ENCODE results near the gene TTC28. TPM values are rescaled to one million over a fixed set of nuclear protein-coding genes. Genes with fewer than 3 reads are reported as not detected.

TTC28 gene
- polyA plus RNA-seq, 3 donors, result 22.1 to 29.8 (median 26.0) TPM

GRCh38 chr22:28019360-28019759 is 660.3 kb downstream of the TTC28 start:
- no peak for DNase-seq (ENCODE audit: low read depth in 3 of 3, low spot score in 2 of 3)

- no peak for DNase-seq (ENCODE audit: low read depth in 3 of 3, low spot score in 2 of 3)
Measured at GRCh38 chr22:28018461-28018927, 661.1 kb downstream of the TTC28 start.

- DNase-seq (ENCODE audit: low read depth in 3 of 3, low spot score in 2 of 3), result no peak
Measured at GRCh38 chr22:28017859-28018258, 661.8 kb downstream of the TTC28 start.

DNA sequence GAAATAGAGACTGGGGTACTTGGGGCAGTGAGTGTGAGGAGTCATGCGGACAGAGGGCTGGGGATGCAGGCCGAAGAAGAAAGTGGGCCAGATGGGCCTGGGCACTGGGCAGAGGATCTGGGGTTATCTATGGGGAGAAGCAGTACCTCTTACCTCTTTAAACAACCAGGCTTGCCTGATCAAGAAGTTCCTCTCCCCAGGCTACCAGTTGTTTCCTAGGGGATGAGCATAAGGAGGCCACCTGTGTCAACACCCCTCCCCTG is 662.2 kb downstream of the TTC28 start:
- DNase-seq (ENCODE audit: low read depth in 3 of 3, low spot score in 2 of 3), result no peak

GRCh38 chr22:28016781-28017557 is 662.7 kb downstream of the TTC28 start:
- DNase-seq (ENCODE audit: low read depth in 3 of 3, low spot score in 2 of 3), result no peak

DNA sequence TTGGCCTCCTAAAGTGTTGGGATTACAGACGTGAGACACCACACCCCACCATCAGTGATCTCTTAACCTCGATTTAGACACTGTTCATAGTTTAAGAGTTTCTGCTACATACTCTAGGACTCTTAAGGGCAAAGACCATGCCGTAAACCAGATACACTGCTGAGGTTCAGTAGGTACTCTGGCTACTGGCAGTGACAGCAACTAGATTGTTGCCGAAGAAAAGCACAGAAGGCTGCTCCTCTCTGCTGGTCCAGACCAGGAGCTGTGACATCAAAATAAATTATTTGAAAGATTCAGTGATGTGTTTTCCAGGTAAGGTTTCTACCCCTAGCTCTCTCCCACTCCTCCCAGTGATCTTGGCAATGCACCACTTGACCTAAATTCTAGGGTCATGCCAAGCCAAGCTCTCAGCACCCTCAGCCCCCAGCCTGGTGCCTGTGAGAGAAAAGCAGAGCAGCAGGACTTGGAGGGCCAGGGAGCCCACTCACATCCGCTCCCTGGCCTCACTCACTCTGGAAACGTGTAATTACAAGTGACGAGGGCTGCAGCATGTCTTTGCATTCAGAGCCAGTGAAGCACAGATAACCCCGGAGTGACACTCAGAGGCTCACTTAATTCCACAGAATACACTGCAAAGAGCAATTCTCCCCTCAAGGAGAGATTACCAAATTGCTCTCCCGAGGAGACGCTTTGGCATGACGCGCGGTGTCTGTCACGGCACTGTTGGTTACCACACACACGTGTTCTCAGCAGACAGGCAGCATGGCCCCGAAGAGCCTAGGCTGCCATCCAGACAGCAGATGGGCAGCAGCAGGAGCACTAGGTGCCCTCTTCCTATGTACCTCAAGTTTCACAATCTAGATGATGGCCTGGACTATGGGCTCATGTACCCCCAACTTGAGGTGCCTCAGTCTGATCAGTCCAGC is 663.7 kb downstream of the TTC28 start:
- no peak for DNase-seq (ENCODE audit: low read depth in 3 of 3, low spot score in 2 of 3)

DNA sequence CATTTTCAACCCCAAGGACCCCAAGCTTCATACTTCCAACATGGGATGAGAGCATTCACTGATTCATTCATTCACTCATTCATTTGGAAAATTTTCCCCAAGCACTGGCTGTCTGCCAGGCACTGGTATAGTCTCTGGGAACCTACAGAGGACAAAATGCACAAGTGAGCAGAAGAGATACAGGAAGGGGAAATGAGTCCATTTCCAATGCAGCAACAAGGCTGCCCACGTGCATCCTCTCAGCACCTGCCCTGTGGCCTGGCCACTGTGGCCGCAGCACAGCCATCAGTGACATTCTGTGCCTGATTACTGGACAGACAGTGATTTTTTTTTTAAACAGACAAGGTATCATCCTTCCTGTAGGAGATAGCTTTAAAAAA is 664.6 kb downstream of the TTC28 start:
- DNase-seq (ENCODE audit: low read depth in 3 of 3, low spot score in 2 of 3), result no peak

GRCh38 chr22:28014211-28015045 is 665.2 kb downstream of the TTC28 start:
- DNase-seq (ENCODE audit: low read depth in 3 of 3, low spot score in 2 of 3), result no peak

DNA sequence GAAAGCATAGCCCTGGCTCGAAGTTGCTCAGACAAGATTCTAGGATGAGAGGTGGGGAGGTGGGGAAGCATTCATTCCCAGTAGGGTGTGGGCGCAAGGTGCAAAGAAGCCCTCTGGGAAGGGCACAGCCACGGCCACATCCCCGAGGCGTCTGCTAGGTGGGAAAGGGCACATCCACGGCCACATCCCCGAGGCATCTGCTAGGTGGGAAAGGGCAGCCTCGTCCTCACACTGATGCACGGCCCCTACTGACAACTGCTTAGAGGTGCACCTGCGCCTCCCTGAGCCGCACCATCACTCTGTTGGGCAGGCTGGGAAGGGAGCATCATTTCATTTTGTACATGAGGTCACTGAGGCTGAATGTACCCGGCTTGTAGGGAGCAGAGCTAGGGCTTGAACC is 666.0 kb downstream of the TTC28 start:
- no peak for DNase-seq (ENCODE audit: low read depth in 3 of 3, low spot score in 2 of 3)

DNA sequence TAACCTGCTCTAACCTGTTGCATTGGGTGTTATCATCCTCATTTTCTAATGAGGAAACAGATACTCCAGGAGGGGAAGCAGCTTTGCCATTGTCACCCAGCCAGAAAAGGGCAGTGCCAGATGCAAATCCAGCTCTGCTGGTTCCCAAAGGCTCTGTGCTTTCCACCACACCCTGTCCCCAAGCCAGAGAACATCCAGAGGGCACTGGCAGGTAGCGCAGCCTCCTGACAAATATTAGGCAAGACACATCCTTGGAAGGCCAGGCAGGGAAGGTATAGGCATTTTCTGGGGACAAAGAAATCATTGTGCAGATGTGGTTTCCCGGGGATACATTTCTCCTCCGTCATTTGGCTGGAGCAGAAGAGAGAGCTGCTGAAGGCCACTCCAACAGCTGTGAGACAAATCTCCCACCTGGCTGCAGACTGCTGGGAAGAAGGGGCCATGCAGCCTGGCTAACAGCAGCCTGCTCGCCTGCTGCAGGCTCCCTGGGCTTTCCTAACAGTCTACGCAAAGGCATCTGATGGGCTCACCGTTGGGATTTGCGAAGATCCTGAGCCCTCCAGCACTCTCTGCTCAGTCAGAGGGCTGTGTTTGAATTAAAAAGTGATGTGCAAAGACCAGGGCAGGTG is 666.7 kb downstream of the TTC28 start:
- no peak for DNase-seq (ENCODE audit: low read depth in 3 of 3, low spot score in 2 of 3)

DNA sequence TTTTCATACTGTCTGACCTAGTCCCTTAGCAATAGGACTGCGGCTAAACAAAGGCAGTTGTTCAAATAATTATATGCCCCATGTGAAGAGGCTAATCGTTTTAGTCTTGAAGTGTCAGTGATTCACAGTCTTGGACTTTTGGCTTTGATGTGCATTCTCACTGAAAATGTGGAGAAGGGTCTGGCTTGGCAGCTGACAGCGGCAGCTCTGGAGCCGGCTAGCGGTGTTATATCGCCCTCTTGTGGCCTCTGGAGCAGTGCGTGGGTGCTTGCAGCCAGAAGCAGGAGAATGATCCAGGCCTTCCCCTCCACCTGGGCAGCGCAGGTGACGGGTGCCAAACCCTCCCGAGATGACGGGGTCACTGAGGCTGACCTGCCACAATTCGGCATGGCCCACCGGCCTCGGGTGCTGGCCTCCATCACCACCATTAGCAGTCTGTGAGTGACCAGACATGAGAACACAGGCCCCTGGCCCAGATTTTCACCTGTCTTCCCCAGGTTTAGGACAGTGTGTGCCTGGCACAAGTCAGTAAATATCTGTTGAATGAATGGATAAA is 670.3 kb downstream of the TTC28 start:
- DNase-seq (ENCODE audit: low read depth in 3 of 3, low spot score in 2 of 3), result peak in 1 of 3 donors; percentile 61

GRCh38 chr22:28008649-28009048 is 671.0 kb downstream of the TTC28 start:
- no peak for DNase-seq (ENCODE audit: low read depth in 3 of 3, low spot score in 2 of 3)

- no peak for DNase-seq (ENCODE audit: low read depth in 3 of 3, low spot score in 2 of 3)
Measured at GRCh38 chr22:28008056-28008455, 671.6 kb downstream of the TTC28 start.

DNA sequence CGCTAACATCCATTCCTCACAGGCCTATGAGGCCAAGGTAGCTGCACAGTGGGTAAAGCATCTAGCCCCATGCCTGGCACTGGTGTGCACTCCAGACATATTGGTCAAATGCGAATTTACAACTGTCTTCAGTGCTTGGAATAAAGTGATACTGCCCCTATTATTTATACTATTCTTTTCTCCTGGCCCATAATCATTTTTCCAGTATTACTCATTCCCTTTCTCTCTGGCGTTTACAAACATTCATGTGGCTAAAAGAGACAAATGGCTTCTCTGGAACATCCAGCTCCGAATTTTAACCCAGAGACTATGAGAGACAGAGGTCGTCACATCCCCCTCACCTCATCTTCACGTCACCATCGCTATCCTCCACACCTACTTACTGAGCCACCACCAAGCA is 673.4 kb downstream of the TTC28 start:
- DNase-seq (ENCODE audit: low read depth in 3 of 3, low spot score in 2 of 3), result no peak

DNA sequence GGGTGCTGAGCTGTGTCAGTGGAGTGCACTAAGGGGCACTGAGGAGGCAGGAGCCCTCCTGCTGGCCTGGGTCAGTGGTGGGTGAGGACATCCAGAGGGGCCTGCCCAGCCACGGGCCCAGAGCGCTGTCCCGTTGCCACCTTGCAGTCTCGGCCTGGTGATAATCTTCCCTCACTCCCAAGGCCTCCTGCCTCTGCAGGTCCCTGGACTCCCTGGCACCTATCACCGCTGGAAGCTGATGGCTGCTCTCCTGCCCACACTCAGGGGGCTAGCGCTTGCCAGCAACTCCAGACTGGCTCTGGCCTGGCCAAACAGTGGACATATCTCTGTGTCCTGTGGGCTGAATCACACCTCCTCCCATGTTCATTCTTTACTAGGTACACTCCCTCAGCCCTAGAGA is 674.1 kb downstream of the TTC28 start:
- no peak for DNase-seq (ENCODE audit: low read depth in 3 of 3, low spot score in 2 of 3)

DNA sequence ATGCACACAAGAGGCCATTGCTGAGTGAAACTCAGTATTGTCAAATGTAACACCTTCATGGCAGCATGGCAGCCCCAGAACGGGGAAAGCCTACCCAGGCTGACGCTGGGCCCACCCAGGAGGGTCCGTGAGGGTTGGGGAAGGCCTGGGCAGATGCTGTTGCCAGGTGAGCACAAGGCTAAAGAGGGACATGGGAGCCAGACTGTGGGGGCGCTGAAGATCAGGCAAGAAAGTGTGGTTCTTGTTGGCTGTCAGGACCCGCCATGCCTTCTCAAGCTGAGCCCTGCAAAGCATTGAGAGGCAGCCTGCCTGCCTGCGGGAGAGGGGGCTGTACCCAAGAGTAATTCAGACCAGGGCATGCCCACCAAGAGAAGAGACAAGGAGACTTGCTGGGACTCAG is 675.6 kb downstream of the TTC28 start:
- no peak for DNase-seq (ENCODE audit: low read depth in 3 of 3, low spot score in 2 of 3)

DNA sequence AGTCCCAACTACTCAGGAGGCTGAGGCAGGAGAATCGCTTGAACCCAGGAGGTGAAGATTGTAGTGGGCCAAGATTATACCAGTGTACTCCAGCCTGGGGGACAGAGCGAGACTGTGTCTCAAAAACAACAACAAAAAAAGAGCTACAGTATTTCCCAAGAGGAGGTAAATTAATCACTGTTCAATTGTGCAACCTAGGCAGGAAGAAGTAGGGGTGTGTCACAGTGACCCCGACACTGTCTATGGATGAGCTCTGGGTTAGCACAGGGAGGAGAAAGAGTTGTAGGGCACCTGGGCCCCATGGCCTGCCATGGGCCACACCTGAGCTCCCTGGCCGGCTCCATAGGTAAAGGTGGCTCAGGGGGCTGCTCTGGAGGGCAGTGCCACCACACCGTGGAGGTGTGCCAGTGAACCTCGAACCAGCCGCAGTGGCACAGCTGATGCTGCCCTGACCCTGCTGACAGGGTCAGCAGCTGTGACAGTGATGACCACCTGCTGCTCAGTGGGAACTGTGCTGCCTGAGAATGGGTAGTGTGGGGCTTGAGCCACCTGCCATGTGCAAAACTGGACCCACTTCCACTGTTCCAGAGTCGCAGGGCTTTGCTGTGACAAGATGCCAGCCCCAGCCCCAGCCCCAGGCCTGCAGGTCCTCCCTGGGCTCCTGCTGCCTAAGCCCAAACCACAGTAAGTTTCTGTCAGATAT is 676.6 kb downstream of the TTC28 start:
- no peak for DNase-seq (ENCODE audit: low read depth in 3 of 3, low spot score in 2 of 3)

- DNase-seq (ENCODE audit: low read depth in 3 of 3, low spot score in 2 of 3), result no peak
Measured at GRCh38 chr22:28002181-28002700, 677.4 kb downstream of the TTC28 start.

- DNase-seq (ENCODE audit: low read depth in 3 of 3, low spot score in 2 of 3), result no peak
Measured at GRCh38 chr22:28001171-28001835, 678.3 kb downstream of the TTC28 start.

Data from right renal cortex interstitium (tissue), 3 donors.